Naive thymus-derived CD8-positive, alpha-beta T cell (primary cell): Measurements from ENCODE around the gene ADM. TPM values are rescaled to one million over a fixed set of nuclear protein-coding genes. Genes with fewer than 3 reads are reported as not detected.
"Not testable (repeated sequence)": the region's sequence is repeated elsewhere in the genome, so short reads cannot be mapped to it uniquely, and the experiment has no call there.

Experiments
- ATAC-seq, 2 donors: fragments of 150-1000 bp; cut with Tn5 transposase in 1 of 2; sonication (Bioruptor Pico), chemical (Tn5 transposase) in 1 of 2; 1 replicate in 1 of 2; 2 replicates in 1 of 2; pipeline ENCODE4 v1.10.0; 2021; ENCODE audit warnings: mild to moderate bottlenecking in 2 of 2, moderate library complexity in 2 of 2
- POLR2A ChIA-PET: fragments of 350-600 bp; sonication (Branson Sonifier 250); formaldehyde crosslinking; loops from one replicate; lab custom pipeline; 2021; ENCODE audit warnings: antibody characterized with exemption; lab: Charles Lee
- DNase-seq, 10 donors: peaks; one replicate each; pipeline versions ENCODE4 v3.0.0 to v3.0.0-alpha.2; 2020 to 2022
- H3K27ac Mint-ChIP-seq, 10 donors: one replicate each; pipeline ENCODE4 v1.8.0; 2020 to 2022; ENCODE audit warnings: mild to moderate bottlenecking in 10 of 10, mixed read lengths in 10 of 10, moderate library complexity in 4 of 10, inconsistent platforms in 1 of 10
- H3K27me3 Mint-ChIP-seq, 5 donors: one replicate each; pipeline ENCODE4 v1.8.0; 2021 to 2022; ENCODE audit warnings: mixed read lengths in 5 of 5
- H3K36me3 Mint-ChIP-seq, 3 donors: one replicate each; pipeline ENCODE4 v1.8.0; 2020 to 2022; ENCODE audit warnings: mixed read lengths in 3 of 3, mild to moderate bottlenecking in 2 of 3, inconsistent platforms in 1 of 3
- H3K4me1 Mint-ChIP-seq, 4 donors: one replicate each; pipeline ENCODE4 v1.8.0; 2021 to 2022; ENCODE audit warnings: mixed read lengths in 4 of 4
- H3K4me3 Mint-ChIP-seq, 10 donors: one replicate each; pipeline ENCODE4 v1.8.0; 2020 to 2022; ENCODE audit warnings: mild to moderate bottlenecking in 10 of 10, mixed read lengths in 10 of 10, moderate library complexity in 6 of 10, inconsistent platforms in 1 of 10
- H3K9me3 Mint-ChIP-seq, 9 donors: one replicate each; pipeline ENCODE4 v1.8.0; 2020 to 2022; ENCODE audit warnings: mixed read lengths in 9 of 9, mild to moderate bottlenecking in 3 of 9, inconsistent platforms in 1 of 9, moderate library complexity in 1 of 9
- polyA plus RNA-seq, 3 donors: library from polyadenylated mRNA; unstranded; fragments of 300-500 nt; fragmentation: Illumina TruSeq; gene quantifications; one replicate each; pipeline ENCODE4 v1.2.3, GENCODE V29; 2021
- total RNA-seq, 8 experiments: library from RNA in 2 of 8; stranded (reverse) in 2 of 8; gene quantifications; one replicate each; pipeline ENCODE4 v1.2.3 and lab custom pipeline; 2021 to 2026

Gene ADM, protein sequence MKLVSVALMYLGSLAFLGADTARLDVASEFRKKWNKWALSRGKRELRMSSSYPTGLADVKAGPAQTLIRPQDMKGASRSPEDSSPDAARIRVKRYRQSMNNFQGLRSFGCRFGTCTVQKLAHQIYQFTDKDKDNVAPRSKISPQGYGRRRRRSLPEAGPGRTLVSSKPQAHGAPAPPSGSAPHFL
- under 1 TPM; 0.77 to 0.91 TPM for total RNA-seq
- polyA plus RNA-seq: under 1 TPM in 1 of 3 donors, not detected in 2; 0.15 TPM
- total RNA-seq (lab: John Stamatoyannopoulos, UW): 0 to 1.4 (median 0.21) reads per million in 6 experiments

- peak; percentile 26 to 28 for ATAC-seq
- peaks cover 22 to 59% (median 38%) of the 10 kb centered on the region in 4 donors for H3K4me1 Mint-ChIP-seq
- no peaks in the 10 kb centered on the region for H3K9me3 Mint-ChIP-seq
- H3K27ac Mint-ChIP-seq: peak within 1 kb of the TSS in 5 of 10 donors; percentile 55 to 98 (median 92)
- H3K36me3 Mint-ChIP-seq: no peaks in the 10 kb centered on the region
- H3K4me3 Mint-ChIP-seq: peak within 1 kb of the TSS; percentile 91 to 100 (median 99)
- H3K27me3 Mint-ChIP-seq: peaks cover 9 to 30% (median 18%) of the 10 kb centered on the region in 5 donors
- DNase-seq: peak in 5 of 10 donors; percentile 30 to 64 (median 33)
- POLR2A ChIA-PET: interaction anchor here (0.5 to 2.4 kb wide), 6 partner anchors 9 to 1060 kb away, joined by 3 to 11 read pairs (median 4); partner anchors contain the start of gene RNF141
Observed at GRCh38 chr11:10304495-10305261, at the start of gene ADM. ADM (plus strand) TSS chr11:10305073; CDS start chr11:10305701, 628 bp downstream.

DNA sequence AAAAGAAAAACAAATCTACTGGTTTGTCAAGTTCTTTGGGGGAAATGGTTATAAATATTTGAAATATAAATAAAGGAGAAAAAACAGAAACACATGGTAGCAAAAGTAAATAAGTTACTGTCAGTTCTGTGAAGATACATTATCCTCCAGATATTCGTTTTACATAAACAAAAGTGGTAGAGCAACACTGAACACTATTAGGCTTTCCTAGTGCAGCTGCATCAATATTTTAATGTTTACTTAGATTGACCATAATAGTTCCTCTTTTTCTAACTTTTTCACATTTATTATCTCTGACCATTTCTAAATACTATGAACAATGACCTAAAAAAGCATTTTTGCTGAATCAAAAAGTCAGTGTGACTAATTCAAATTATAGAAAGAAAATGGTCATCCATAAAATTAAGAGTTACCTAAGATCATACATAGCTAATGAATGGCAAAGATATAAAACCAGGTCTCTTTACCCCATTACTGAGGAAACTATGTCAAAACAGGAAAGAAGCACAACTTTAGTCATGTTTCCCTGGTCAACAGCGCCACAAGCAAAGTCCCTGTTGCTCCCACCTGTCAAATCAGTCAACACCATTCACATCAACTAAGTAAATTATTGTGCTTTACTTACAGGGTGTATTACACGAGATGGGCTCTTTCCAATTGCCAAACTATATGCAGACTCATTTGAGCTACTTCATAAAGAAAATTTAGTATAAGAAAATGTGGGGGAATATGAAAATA lies 49.3 kb upstream of the ADM start:
- no peak for ATAC-seq
- H3K4me1 Mint-ChIP-seq: peaks cover 0 to 14% (median 8%) of the 10 kb centered on the region in 4 donors
- POLR2A ChIA-PET: no interaction called here
- no peak overlapping the region for H3K27ac Mint-ChIP-seq
- no peak for DNase-seq
- no peaks in the 10 kb centered on the region for H3K9me3 Mint-ChIP-seq
- peaks cover 0 to 6% (median 0%) of the 10 kb centered on the region in 3 donors for H3K36me3 Mint-ChIP-seq
- no peak overlapping the region for H3K4me3 Mint-ChIP-seq
- H3K27me3 Mint-ChIP-seq: no peaks in the 10 kb centered on the region

- Mint-ChIP-seq H3K27ac (no peak overlapping the region), H3K4me3 (no peak overlapping the region), H3K27me3 (no peaks in the 10 kb centered on the region), H3K9me3 (no peaks in the 10 kb centered on the region), H3K4me1 (peaks cover 0 to 14% (median 8%) of the 10 kb centered on the region in 4 donors), H3K36me3 (no peaks in the 10 kb centered on the region)
- ATAC-seq (no peak), DNase-seq (no peak)
- POLR2A ChIA-PET: interaction anchor here (0.6 kb wide), 1 partner anchor 123 kb away, joined by 3 read pairs; no protein-coding TSS in a partner anchor
Observed at GRCh38 chr11:10257478-10257877, 47.4 kb upstream of the ADM start.

DNA sequence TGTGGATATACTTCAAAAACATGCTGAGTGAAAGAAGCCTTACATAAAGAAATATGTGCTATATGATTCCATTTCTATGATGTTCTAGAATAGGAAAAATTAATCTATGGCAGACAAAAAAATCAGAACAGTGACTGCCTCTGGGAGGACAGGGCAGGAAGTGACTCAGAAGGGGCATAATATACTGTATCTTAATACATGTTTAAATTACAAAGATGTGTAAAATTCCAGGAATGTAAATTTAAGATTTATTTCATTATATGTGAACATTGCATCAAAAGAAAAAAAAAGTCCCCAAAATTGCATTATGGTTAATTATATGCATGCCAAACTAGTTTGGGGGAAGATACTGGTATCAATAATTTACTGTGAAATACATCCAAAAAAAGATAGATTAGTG lies 43.1 kb upstream of the ADM start:
- H3K9me3 Mint-ChIP-seq: peaks cover 0 to 1% (median 0%) of the 10 kb centered on the region in 9 donors
- H3K4me1 Mint-ChIP-seq: peaks cover 0 to 1% (median 0%) of the 10 kb centered on the region in 4 donors
- peaks cover 3 to 6% (median 6%) of the 10 kb centered on the region in 3 donors for H3K36me3 Mint-ChIP-seq
- H3K4me3 Mint-ChIP-seq: no peak overlapping the region
- ATAC-seq (no peak), DNase-seq (no peak)
- H3K27me3 Mint-ChIP-seq: peaks cover 0 to 1% (median 0%) of the 10 kb centered on the region in 5 donors
- no peak overlapping the region for H3K27ac Mint-ChIP-seq
- POLR2A ChIA-PET: no interaction called here

DNA sequence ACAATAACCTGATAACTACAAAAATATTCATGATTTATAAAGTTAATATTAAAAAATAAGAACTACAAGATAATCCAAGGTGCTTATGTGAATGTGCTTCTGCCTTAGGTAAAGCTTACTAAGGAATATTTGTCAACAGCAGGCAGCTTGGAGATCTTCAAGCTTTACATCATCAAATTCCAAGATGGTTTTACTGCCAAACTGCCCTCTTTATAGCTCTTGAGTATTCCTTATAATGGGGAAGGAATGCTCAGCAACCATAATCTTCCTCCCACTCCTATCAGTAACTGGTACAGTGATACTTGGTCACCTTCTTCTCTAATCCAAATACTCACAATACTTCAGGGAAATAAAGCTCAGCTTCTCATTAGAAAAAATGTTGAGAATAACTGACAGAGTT lies 40.9 kb upstream of the ADM start:
- Mint-ChIP-seq H3K4me1 (peaks cover 0 to 1% (median 0%) of the 10 kb centered on the region in 4 donors), H3K9me3 (peaks cover 0 to 1% (median 0%) of the 10 kb centered on the region in 9 donors), H3K27ac (no peak overlapping the region), H3K36me3 (peaks cover 3 to 6% (median 6%) of the 10 kb centered on the region in 3 donors), H3K27me3 (peaks cover 0 to 1% (median 0%) of the 10 kb centered on the region in 5 donors), H3K4me3 (no peak overlapping the region)
- no peak for ATAC-seq
- POLR2A ChIA-PET: no interaction called here
- DNase-seq: no peak

GRCh38 chr11:10264716-10265115 lies 40.2 kb upstream of the ADM start:
- H3K36me3 Mint-ChIP-seq, H3K4me1 Mint-ChIP-seq, DNase-seq, H3K27me3 Mint-ChIP-seq, H3K9me3 Mint-ChIP-seq, H3K27ac Mint-ChIP-seq, H3K4me3 Mint-ChIP-seq, ATAC-seq, POLR2A ChIA-PET: not testable (repeated sequence)

DNA sequence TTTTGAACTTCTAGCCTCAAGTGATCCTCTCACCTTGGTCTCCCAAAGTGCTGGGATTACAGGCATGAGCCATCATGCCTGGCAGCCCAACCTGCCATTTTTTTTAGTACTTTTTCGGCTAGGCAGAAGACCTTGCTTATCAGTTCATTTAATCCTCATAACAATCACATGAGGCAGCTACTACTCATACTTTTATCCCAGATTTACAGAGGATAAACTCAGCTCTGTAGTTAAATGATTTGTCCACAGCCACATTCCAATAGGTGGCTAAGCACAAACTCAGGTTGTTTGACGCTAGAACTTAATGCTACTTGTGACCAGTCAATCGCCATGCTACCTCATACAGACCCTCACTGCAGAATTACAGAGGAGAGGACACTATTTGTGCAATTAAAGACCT lies 38.9 kb upstream of the ADM start:
- DNase-seq (no peak), ATAC-seq (no peak)
- Mint-ChIP-seq H3K27me3 (peaks cover 0 to 1% (median 0%) of the 10 kb centered on the region in 5 donors), H3K4me1 (peaks cover 0 to 1% (median 0%) of the 10 kb centered on the region in 4 donors), H3K36me3 (peaks cover 6 to 7% (median 6%) of the 10 kb centered on the region in 3 donors), H3K27ac (no peak overlapping the region), H3K9me3 (peaks cover 0 to 1% (median 0%) of the 10 kb centered on the region in 9 donors), H3K4me3 (no peak overlapping the region)
- POLR2A ChIA-PET: no interaction called here

- DNase-seq (no peak), ATAC-seq (no peak)
- Mint-ChIP-seq H3K9me3 (peaks cover 0 to 1% (median 0%) of the 10 kb centered on the region in 9 donors), H3K27ac (no peak overlapping the region), H3K27me3 (peaks cover 0 to 1% (median 0%) of the 10 kb centered on the region in 5 donors), H3K36me3 (peaks cover 6 to 7% (median 6%) of the 10 kb centered on the region in 3 donors), H3K4me3 (no peak overlapping the region), H3K4me1 (peaks cover 0 to 1% (median 0%) of the 10 kb centered on the region in 4 donors)
- POLR2A ChIA-PET: interaction anchor here (0.7 kb wide), 1 partner anchor 1294 kb away, joined by 3 read pairs; no protein-coding TSS in a partner anchor
Observed at GRCh38 chr11:10267821-10268220, 37.1 kb upstream of the ADM start.

GRCh38 chr11:10268746-10269488 lies 36.0 kb upstream of the ADM start:
- Mint-ChIP-seq H3K4me1 (peaks cover 0 to 4% (median 0%) of the 10 kb centered on the region in 4 donors), H3K36me3 (peaks cover 6 to 7% (median 6%) of the 10 kb centered on the region in 3 donors), H3K9me3 (peaks cover 0 to 1% (median 0%) of the 10 kb centered on the region in 9 donors), H3K27me3 (peaks cover 0 to 1% (median 0%) of the 10 kb centered on the region in 5 donors), H3K4me3 (no peak overlapping the region), H3K27ac (no peak overlapping the region)
- ATAC-seq: no peak
- POLR2A ChIA-PET: no interaction called here
- no peak for DNase-seq

DNA sequence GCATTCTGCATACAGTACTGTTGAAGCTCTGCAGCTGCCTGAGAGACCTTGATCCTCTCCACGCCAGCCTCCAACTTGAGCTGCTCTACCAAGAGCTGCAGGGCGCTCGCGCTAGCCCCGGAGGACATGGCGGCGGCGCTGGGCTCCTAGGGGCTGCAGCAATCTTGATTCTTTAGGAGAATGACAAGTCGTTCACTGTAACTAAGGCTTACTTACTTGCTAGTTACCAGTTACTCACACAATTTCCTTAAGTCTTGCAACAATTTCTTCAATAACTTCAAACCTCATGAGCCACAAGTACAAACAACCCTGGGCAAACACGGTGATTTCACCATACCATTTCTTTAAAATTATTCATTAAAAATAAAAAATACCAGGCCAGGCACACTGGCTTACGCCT lies 32.7 kb upstream of the ADM start:
- ATAC-seq: peak; percentile 53 to 79
- Mint-ChIP-seq H3K36me3 (peaks cover 0 to 4% (median 0%) of the 10 kb centered on the region in 3 donors), H3K4me3 (no peak overlapping the region), H3K9me3 (no peaks in the 10 kb centered on the region), H3K4me1 (peaks cover 0 to 9% (median 2%) of the 10 kb centered on the region in 4 donors), H3K27ac (no peak overlapping the region), H3K27me3 (no peaks in the 10 kb centered on the region)
- POLR2A ChIA-PET: no interaction called here
- no peak for DNase-seq

GRCh38 chr11:10273738-10274137 lies 31.1 kb upstream of the ADM start:
- POLR2A ChIA-PET: no interaction called here
- Mint-ChIP-seq H3K9me3 (no peaks in the 10 kb centered on the region), H3K4me1 (peaks cover 0 to 9% (median 2%) of the 10 kb centered on the region in 4 donors), H3K27ac (peak overlapping the region in 2 of 10 donors; percentile 2 to 20), H3K27me3 (no peaks in the 10 kb centered on the region), H3K4me3 (no peak overlapping the region), H3K36me3 (peaks cover 0 to 4% (median 0%) of the 10 kb centered on the region in 3 donors)
- ATAC-seq (no peak), DNase-seq (no peak)

DNA sequence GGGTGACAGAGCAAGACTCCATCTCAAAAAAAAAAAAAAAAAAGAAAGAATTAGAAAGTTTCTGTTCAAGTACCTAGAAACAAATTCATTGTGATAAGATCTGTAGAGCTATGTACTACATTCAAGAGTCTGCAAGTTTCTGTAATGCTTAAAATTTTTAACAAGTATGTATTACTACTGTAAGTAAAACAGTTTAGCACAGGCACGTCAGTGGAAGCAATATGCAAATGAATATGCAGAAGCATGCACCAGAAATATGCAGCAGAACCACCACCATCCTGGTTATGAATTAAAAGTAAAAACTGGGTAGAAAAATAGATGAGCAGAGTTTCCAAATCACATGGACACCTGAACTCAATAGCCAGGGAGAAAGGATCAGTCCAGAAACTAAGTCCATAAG lies 30.1 kb upstream of the ADM start:
- peaks cover 0 to 9% (median 2%) of the 10 kb centered on the region in 4 donors for H3K4me1 Mint-ChIP-seq
- POLR2A ChIA-PET: no interaction called here
- H3K27ac Mint-ChIP-seq: no peak overlapping the region
- H3K9me3 Mint-ChIP-seq: no peaks in the 10 kb centered on the region
- DNase-seq (no peak), ATAC-seq (no peak)
- H3K4me3 Mint-ChIP-seq: no peak overlapping the region
- no peaks in the 10 kb centered on the region for H3K36me3 Mint-ChIP-seq
- H3K27me3 Mint-ChIP-seq: no peaks in the 10 kb centered on the region
